Type B pancreatic cell (in vitro differentiated cells): ENCODE data around the gene CDIPT. TPM values are rescaled to one million over a fixed set of nuclear protein-coding genes. Genes with fewer than 3 reads are reported as not detected.
A peak's percentile ranks its signal among the peaks of the same experiment; 100 is the strongest.

ENCODE experiments used
- DNase-seq: peaks from one replicate; pipeline ENCODE4 v3.0.0; 2021; ENCODE audit warnings: mixed read lengths; ENCODE audit not compliant: unreplicated experiment; ENCODE audit errors: extremely low spot score
- H3K27ac Mint-ChIP-seq: 2 replicates; pipeline ENCODE4 v1.8.0; 2021; ENCODE audit warnings: mild to moderate bottlenecking, mixed read lengths
- H3K27me3 Mint-ChIP-seq: 2 replicates; pipeline ENCODE4 v1.8.0; 2021; ENCODE audit warnings: mixed read lengths
- H3K36me3 Mint-ChIP-seq: 2 replicates; pipeline ENCODE4 v1.8.0; 2021; ENCODE audit warnings: mixed read lengths
- H3K4me1 Mint-ChIP-seq: one replicate; pipeline ENCODE4 v1.8.0; 2021; ENCODE audit warnings: mixed read lengths; ENCODE audit not compliant: unreplicated experiment
- H3K4me3 Mint-ChIP-seq: 2 replicates; pipeline ENCODE4 v1.8.0; 2021; ENCODE audit warnings: mild to moderate bottlenecking, mixed read lengths
- H3K9me3 Mint-ChIP-seq: 2 replicates; pipeline ENCODE4 v1.8.0; 2021; ENCODE audit warnings: mixed read lengths
- total RNA-seq: library from RNA; stranded (reverse); gene quantifications from 2 replicates; pipeline ENCODE4 v1.2.1, GENCODE V29; 2021; ENCODE audit warnings: low replicate concordance
- TF ChIP-seq, protein P1 (sequence below): fragments of 200-600 bp; sonication (generic); conservative IDR thresholded peaks from 2 replicates; pipeline ENCODE4 v1.5.0; 2021; ENCODE audit warnings: antibody characterized with exemption, mild to moderate bottlenecking

The CDIPT gene
- total RNA-seq, 1 donor from 2014 or later: 58.0 TPM

DNA sequence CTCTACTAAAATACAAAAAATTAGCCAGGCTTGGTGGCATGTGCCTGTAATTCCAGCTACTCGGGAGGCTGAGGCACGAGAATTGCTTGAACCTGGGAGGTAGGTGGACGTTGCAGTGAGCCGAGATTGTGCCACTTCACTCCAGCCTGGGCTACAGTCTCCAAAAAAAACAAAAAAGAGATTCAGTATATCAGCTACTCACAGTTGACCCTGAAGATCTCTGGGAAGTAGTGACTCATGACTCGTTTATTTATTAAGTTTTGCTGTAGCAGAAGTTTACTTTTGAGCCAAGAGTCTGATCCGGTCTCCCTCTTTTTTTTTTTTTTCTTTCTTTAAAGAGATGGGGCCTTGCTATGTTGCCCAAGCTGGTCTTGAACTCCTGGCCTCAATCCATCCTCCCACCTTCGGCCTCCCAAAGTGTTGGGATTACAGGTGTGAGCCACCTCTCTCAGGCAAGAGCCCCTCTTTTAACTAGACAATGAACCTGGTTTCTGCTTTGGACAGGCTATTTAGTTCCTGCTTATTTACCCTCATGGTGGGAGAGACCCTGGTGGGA lies 38.4 kb downstream of the CDIPT start:
- peaks cover 20% of the 10 kb centered on the region for H3K4me1 Mint-ChIP-seq
- no peak overlapping the region for H3K4me3 Mint-ChIP-seq
- H3K9me3 Mint-ChIP-seq: no peaks in the 10 kb centered on the region
- DNase-seq: no peak
- peak overlapping the region; percentile 66 for H3K27ac Mint-ChIP-seq
- no peaks in the 10 kb centered on the region for H3K27me3 Mint-ChIP-seq
- H3K36me3 Mint-ChIP-seq: no peaks in the 10 kb centered on the region
- TF ChIP-seq, protein P1, sequence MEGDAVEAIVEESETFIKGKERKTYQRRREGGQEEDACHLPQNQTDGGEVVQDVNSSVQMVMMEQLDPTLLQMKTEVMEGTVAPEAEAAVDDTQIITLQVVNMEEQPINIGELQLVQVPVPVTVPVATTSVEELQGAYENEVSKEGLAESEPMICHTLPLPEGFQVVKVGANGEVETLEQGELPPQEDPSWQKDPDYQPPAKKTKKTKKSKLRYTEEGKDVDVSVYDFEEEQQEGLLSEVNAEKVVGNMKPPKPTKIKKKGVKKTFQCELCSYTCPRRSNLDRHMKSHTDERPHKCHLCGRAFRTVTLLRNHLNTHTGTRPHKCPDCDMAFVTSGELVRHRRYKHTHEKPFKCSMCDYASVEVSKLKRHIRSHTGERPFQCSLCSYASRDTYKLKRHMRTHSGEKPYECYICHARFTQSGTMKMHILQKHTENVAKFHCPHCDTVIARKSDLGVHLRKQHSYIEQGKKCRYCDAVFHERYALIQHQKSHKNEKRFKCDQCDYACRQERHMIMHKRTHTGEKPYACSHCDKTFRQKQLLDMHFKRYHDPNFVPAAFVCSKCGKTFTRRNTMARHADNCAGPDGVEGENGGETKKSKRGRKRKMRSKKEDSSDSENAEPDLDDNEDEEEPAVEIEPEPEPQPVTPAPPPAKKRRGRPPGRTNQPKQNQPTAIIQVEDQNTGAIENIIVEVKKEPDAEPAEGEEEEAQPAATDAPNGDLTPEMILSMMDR: no peak

DNA sequence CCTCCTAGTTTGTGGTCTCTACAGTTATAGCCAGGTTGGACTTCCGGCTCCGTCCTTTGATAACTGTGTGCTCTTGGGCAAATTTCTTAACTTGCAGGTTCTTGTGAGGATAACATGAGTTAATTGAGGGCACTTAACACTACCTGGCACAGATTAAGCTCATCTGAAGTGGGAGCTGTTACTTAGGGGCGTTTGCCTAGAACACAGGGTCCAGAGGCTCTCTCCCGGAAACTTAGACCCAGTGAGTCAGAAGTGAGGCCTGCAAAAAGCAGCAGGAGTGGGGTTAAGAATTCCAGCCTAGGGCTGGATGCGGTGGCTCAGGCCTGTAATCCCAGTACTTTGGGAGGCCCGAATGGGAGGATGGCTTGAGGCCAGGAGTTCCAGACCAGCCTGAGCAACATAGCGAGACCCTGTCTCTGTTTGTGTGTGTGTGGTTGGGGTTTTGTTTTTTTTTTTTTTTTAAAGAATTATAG lies 41.3 kb downstream of the CDIPT start:
- peaks cover 3% of the 10 kb centered on the region for H3K36me3 Mint-ChIP-seq
- no peaks in the 10 kb centered on the region for H3K9me3 Mint-ChIP-seq
- TF ChIP-seq, protein P1: no peak
- peak overlapping the region; percentile 88 for H3K4me3 Mint-ChIP-seq
- H3K27me3 Mint-ChIP-seq: no peaks in the 10 kb centered on the region
- H3K4me1 Mint-ChIP-seq: peaks cover 35% of the 10 kb centered on the region
- H3K27ac Mint-ChIP-seq: peak overlapping the region; percentile 47
- DNase-seq: no peak

DNA sequence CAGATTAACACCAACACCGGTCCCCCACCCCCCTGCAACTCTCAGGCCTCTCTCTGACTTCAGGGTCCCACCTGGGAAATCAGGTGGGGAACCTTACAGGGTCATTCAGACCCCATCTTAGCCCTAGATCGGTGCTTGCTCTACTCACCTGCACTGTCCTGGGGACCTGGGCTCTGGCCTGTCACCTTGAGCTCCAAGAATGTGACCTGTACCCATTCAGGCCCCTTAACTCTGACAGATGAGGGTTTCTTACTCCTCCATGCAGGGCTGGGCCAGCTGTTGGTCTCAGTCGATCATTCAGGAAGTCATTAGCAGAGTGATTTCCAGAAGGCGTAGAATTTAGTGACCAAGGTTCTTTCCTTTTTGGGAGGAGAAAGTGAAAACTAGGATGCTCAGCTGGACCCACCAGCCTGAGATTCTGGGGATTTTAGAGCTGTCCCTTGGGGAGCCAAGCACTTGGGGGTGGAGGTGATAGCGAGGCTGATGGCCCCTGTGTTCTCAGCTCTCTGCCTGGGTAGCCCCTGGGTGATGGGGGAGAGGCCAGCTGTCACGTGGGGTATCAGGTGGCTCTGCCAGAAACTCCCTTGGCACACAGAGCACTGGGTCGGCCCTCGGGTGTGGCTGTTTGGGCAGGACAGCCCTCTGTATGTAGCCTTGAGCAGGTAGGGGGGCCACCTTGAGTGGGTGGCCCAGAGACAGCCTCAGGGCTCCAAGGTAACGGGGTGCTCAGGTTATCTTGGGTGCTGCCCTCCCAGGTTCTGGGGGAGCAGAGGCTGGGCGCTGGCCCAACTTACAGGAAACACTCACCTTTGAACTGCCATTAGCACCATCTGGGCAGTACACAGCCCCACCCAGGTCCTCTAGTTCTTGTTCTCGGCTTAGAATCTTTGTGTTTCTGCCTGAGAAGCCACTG lies 42.0 kb downstream of the CDIPT start:
- peaks cover 5% of the 10 kb centered on the region for H3K36me3 Mint-ChIP-seq
- H3K4me1 Mint-ChIP-seq: peaks cover 36% of the 10 kb centered on the region
- DNase-seq: no peak
- no peaks in the 10 kb centered on the region for H3K9me3 Mint-ChIP-seq
- TF ChIP-seq, protein P1: no peak
- H3K4me3 Mint-ChIP-seq: peak overlapping the region; percentile 88
- peak overlapping the region; percentile 86 for H3K27ac Mint-ChIP-seq
- H3K27me3 Mint-ChIP-seq: peaks cover under 1% of the 10 kb centered on the region

DNA sequence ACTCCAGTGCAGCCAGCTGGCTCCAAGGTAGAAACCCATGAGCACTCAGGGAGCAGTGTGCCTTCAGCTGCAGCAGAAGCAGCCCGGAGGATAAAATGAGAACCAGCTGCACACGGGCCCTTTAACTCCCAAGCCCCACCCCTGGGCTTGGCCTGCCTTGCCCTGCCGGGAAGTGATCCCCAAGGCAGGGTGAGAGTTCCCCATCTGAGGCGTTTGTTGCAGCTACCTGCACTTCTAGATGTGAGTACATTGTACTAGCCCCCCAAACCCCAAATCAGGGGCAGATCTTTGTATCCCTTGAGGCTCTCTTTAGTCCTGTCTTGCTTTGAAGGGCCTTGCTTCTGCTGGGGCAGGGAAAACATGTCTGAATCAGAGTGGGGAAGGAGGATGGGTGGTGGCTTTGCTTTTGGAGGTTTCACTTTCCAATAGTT lies 42.7 kb downstream of the CDIPT start, which contains the start of gene MVP:
MVP (plus strand) TSS at position 192 of the 431 bp plus-strand sequence. CDS start 10,088 bp downstream, outside the sequence.
- H3K4me1 Mint-ChIP-seq: peaks cover 40% of the 10 kb centered on the region
- no peaks in the 10 kb centered on the region for H3K9me3 Mint-ChIP-seq
- peaks cover 8% of the 10 kb centered on the region for H3K36me3 Mint-ChIP-seq
- H3K27me3 Mint-ChIP-seq: peaks cover 4% of the 10 kb centered on the region
- H3K4me3 Mint-ChIP-seq: peak within 1 kb of the TSS; percentile 88
- TF ChIP-seq, protein P1: no peak
- no peak for DNase-seq
- peak within 1 kb of the TSS; percentile 86 for H3K27ac Mint-ChIP-seq

DNA sequence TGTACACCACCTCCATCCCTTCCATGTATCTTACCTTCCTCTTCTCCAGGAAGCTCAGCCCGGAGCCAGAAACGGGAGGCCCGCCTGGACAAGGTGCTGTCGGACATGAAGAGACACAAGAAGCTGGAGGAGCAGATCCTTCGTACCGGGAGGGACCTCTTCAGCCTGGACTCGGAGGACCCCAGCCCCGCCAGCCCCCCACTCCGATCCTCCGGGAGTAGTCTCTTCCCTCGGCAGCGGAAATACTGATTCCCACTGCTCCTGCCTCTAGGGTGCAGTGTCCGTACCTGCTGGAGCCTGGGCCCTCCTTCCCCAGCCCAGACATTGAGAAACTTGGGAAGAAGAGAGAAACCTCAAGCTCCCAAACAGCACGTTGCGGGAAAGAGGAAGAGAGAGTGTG lies 43.5 kb downstream of the CDIPT start:
- Mint-ChIP-seq H3K4me3 (peak overlapping the region; percentile 88), H3K9me3 (no peaks in the 10 kb centered on the region), H3K36me3 (peaks cover 8% of the 10 kb centered on the region), H3K27me3 (peaks cover 4% of the 10 kb centered on the region), H3K4me1 (peaks cover 42% of the 10 kb centered on the region), H3K27ac (peak overlapping the region; percentile 86)
- no peak for DNase-seq
- TF ChIP-seq, protein P1: no peak
